Breast epithelium (tissue), 4 donors: ENCODE data around the gene EPN2. TPM values are rescaled to one million over a fixed set of nuclear protein-coding genes. Genes with fewer than 3 reads are reported as not detected.

Source experiments
- DNase-seq, 2 donors: peaks; one replicate each; pipeline ENCODE4 v3.0.0-alpha.2; 2019; ENCODE audit warnings: low spot score in 2 of 2
- H3K27ac ChIP-seq, 2 donors: fragments of 200-600 bp; sonication (generic) in 1 of 2; one replicate each; pipeline ENCODE4 v1.5.1; 2016 to 2019; ENCODE audit warnings: mild to moderate bottlenecking in 1 of 2
- H3K27me3 ChIP-seq, 2 donors: fragments of 200-600 bp; sonication (generic) in 1 of 2; one replicate each; pipeline versions ENCODE4 v1.5.1 to v1.6.0; 2017 to 2019; ENCODE audit warnings: control low read depth in 1 of 2, mild to moderate bottlenecking in 1 of 2
- H3K36me3 ChIP-seq: fragments of 200-600 bp; one replicate; pipeline ENCODE4 v1.5.1; 2019
- H3K4me1 ChIP-seq, 2 donors: fragments of 200-600 bp; sonication (generic); one replicate each; pipeline ENCODE4 v1.5.1; 2016 to 2019; ENCODE audit warnings: control low read depth in 1 of 2
- H3K4me3 ChIP-seq, 3 donors: fragments of 200-600 bp; sonication (generic); 1 replicate in 2 of 3; 2 replicates in 1 of 3; pipeline ENCODE4 v1.5.1; 2016 to 2019; ENCODE audit warnings: mild to moderate bottlenecking in 3 of 3, moderate library complexity in 2 of 3
- H3K9me3 ChIP-seq, 2 donors: fragments of 200-600 bp; sonication (generic) in 1 of 2; one replicate each; pipeline ENCODE4 v1.5.1; 2016 to 2019; ENCODE audit warnings: control low read depth in 1 of 2
- POLR2A ChIP-seq: fragments of 450-650 bp; IDR thresholded peaks from one replicate; pipeline ENCODE4 v1.6.1; 2016; ENCODE audit warnings: antibody characterized with exemption, mild to moderate bottlenecking, moderate library complexity
- POLR2AphosphoS5 ChIP-seq, 3 donors: sonication (generic); formaldehyde crosslinking; IDR thresholded peaks; one replicate each; pipeline ENCODE4 v1.6.1; 2017; ENCODE audit warnings: antibody characterized with exemption in 3 of 3
- intact Hi-C: fragments of 100-400 bp; cut with DNase I; formaldehyde crosslinking; loops from one replicate; pipeline ENCODE4 v1.15.1; 2023; ENCODE audit warnings: low total_unique reads
- total RNA-seq, 3 donors: library from RNA; depleted of rRNA; stranded (reverse); fragments of >200 nt; gene quantifications; one replicate each; pipeline ENCODE4 v1.1.0, GENCODE V29; 2016
- TF ChIP-seq, protein P1 (sequence below), 3 donors: fragments of 450-650 bp; IDR thresholded peaks; one replicate each; pipeline ENCODE4 v1.5.1; 2016 to 2017; ENCODE audit warnings: antibody characterized with exemption in 3 of 3, mild to moderate bottlenecking in 3 of 3, moderate library complexity in 3 of 3

The EPN2 gene
- total RNA-seq, 3 donors from 2014 or later = 26.6 to 36.7 (median 30.6) TPM

GRCh38 chr17:19337712-19338023, 100.5 kb downstream of the EPN2 start:
- no peaks in the 10 kb centered on the region for H3K9me3 ChIP-seq
- no peaks in the 10 kb centered on the region for H3K36me3 ChIP-seq
- TF ChIP-seq, protein P1, sequence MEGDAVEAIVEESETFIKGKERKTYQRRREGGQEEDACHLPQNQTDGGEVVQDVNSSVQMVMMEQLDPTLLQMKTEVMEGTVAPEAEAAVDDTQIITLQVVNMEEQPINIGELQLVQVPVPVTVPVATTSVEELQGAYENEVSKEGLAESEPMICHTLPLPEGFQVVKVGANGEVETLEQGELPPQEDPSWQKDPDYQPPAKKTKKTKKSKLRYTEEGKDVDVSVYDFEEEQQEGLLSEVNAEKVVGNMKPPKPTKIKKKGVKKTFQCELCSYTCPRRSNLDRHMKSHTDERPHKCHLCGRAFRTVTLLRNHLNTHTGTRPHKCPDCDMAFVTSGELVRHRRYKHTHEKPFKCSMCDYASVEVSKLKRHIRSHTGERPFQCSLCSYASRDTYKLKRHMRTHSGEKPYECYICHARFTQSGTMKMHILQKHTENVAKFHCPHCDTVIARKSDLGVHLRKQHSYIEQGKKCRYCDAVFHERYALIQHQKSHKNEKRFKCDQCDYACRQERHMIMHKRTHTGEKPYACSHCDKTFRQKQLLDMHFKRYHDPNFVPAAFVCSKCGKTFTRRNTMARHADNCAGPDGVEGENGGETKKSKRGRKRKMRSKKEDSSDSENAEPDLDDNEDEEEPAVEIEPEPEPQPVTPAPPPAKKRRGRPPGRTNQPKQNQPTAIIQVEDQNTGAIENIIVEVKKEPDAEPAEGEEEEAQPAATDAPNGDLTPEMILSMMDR (IDR thresholded peaks at IDR 0.05) = no peak
- no peak for TF ChIP-seq POLR2A
- TF ChIP-seq POLR2AphosphoS5 (IDR thresholded peaks at IDR 0.05) = no peak
- H3K27me3 ChIP-seq = no peaks in the 10 kb centered on the region
- intact Hi-C loops = no loop called here
- peak overlapping the region; percentile 11 to 57 for H3K27ac ChIP-seq
- no peak overlapping the region for H3K4me3 ChIP-seq
- peaks cover 0 to 7% of the 10 kb centered on the region in 2 donors for H3K4me1 ChIP-seq
- no peak for DNase-seq

DNA sequence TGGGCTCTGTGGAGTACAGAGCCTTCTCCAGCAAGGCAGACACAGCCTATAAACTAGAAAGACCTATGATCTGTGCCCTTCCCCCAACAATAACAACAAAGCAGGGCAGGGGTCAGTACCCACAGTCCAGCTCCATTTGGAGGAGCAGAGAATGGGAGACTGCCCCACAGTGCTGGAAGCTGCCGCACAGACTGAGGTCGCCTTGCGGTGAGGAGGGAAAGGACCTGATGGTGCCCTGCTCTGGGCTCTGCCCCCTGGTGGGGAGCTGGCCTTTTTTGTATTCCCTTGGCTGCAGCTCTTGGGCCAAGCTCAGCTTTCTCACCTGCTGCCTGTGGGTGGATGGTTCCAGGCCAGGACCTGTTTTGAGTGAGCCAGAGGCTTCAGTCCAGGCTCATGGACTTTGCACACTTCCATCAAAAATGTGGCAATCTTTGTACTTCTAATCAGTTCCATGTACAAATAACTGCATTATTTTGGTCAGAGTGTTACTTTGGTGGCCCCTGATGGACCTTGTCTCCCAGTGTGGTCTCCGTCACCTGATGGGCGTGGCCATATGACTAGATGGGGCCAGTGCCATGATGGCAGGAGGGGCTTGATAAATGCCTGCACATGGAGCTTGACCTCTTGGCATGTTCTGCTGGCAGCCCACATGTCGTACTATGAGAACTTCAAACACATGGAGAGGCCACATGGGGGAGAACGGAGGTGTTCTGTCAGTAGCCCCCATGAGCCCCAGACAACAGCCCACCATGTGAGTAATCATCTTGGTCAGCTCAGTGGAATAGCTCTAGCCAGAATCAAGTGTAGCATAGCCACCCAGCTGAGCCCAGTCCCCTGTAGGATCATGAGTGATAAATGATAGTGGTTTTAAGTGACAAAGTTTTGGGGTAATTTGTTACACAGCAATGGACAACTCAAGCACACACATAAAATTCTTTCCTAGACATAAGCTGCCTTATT, 101.1 kb downstream of the EPN2 start:
- Histone ChIP-seq H3K9me3 (no peaks in the 10 kb centered on the region), H3K36me3 (no peaks in the 10 kb centered on the region), H3K4me1 (peaks cover 0 to 7% of the 10 kb centered on the region in 2 donors), H3K4me3 (no peak overlapping the region), H3K27ac (peak overlapping the region; percentile 11 to 57), H3K27me3 (no peaks in the 10 kb centered on the region)
- no peak for TF ChIP-seq POLR2AphosphoS5 (IDR thresholded peaks at IDR 0.05)
- no peak for TF ChIP-seq POLR2A
- TF ChIP-seq, protein P1 (IDR thresholded peaks at IDR 0.05) = peak; percentile 69 to 87 (median 69)
- intact Hi-C loops = no loop called here
- DNase-seq = peak; percentile 57 to 78

DNA sequence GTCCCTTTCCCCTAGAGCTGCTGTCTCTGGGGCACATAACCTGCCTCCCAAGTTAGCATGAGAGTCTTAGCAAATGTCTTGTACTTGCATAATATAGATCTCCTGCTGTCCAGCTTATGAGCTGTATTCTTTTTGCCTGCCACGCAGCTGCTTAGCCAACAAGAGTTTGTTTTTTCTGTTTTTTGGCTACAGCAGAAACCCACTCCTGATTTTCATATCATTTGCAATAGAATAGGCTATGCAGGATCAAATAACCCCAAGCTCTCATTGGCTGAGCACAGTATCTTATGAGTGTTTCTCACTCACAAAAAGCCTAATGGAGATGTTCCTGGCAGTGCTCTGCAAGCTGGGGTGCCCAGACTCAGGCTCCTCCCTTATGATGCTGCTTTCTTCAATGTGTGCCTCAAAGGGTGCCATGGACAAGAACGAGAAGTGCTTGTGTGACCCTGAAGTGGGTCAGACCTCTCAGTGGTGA, 102.2 kb downstream of the EPN2 start:
- intact Hi-C loops = no loop called here
- DNase-seq = no peak
- no peaks in the 10 kb centered on the region for H3K9me3 ChIP-seq

DNA sequence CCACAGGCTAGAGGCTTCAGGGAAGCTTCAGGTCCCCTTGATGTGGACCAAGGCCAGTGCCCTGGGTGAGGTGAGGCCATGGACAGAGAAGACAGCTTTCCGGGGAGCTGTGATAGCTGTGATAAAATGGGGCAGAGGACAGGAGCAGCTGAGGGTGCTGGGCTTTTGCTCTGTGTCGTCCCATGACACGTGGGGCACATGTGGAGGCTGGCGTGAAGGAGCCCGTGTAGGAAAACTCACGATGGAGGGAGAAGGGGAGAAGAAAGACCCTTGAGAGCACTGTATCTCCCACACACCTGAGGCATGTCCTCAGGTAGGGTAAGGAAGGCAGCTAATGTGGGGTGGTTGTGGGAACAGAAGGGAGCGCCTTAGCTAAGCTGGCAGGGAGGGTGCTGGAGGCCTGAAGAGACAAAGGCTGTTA, 104.1 kb downstream of the EPN2 start:
- DNase-seq = peak in 1 of 2 donors; percentile 28
- Histone ChIP-seq H3K36me3 (no peaks in the 10 kb centered on the region), H3K27ac (peak overlapping the region; percentile 38 to 93), H3K27me3 (no peaks in the 10 kb centered on the region), H3K4me1 (peaks cover 5 to 7% of the 10 kb centered on the region in 2 donors), H3K9me3 (no peaks in the 10 kb centered on the region), H3K4me3 (no peak overlapping the region)
- TF ChIP-seq, protein P1 (IDR thresholded peaks at IDR 0.05) = no peak
- TF ChIP-seq POLR2A (no peak), POLR2AphosphoS5 (IDR thresholded peaks at IDR 0.05) (no peak)
- intact Hi-C loops = no loop called here

More for the DNA sequence above, 102.2 kb downstream of the EPN2 start:
- H3K36me3 ChIP-seq = no peaks in the 10 kb centered on the region
- H3K27ac ChIP-seq = no peak overlapping the region
- H3K4me1 ChIP-seq = peaks cover 0 to 7% of the 10 kb centered on the region in 2 donors
- TF ChIP-seq POLR2A (no peak), POLR2AphosphoS5 (IDR thresholded peaks at IDR 0.05) (no peak)
- TF ChIP-seq, protein P1 (IDR thresholded peaks at IDR 0.05) = no peak
- H3K27me3 ChIP-seq = no peaks in the 10 kb centered on the region
- H3K4me3 ChIP-seq = no peak overlapping the region
